IMR-90 (cell line): ENCODE data around the gene DLK2. TPM values are rescaled to one million over a fixed set of nuclear protein-coding genes. Genes with fewer than 3 reads are reported as not detected.

Experiments used
- ATAC-seq: fragments of 200-7000 bp; cut with Tn5 transposase; 2 replicates; pipeline ENCODE4 v1.9.1; 2020; ENCODE audit warnings: low read depth, mild to moderate bottlenecking, moderate library complexity
- BruUV-seq: library from RNA; stranded (reverse); fragments of 400-500 nt; replicated peaks from 2 replicates; lab custom pipeline; 2021; lab: Mats Ljungman, UMichigan
- CTCF ChIA-PET: fragments of 300-600 bp; formaldehyde crosslinking; extraction: SDS; loops from one replicate; lab custom pipeline; 2021; ENCODE audit warnings: antibody characterized with exemption; lab: Yijun Ruan, JAX
- POLR2A ChIA-PET: fragments of 300-600 bp; sonication (Branson Sonifier 250); formaldehyde crosslinking; loops from one replicate; lab custom pipeline; 2022; ENCODE audit warnings: antibody characterized with exemption; ENCODE audit not compliant: unreplicated experiment; lab: Charles Lee
- DNase-seq: peaks from one replicate; pipeline ENCODE4 v3.0.0; 2013
- H2AFZ ChIP-seq: replicated peaks from 2 replicates; pipeline ENCODE3; 2013; ENCODE audit warnings: low read length, mild to moderate bottlenecking; ENCODE audit not compliant: poor library complexity
- H2AK5ac ChIP-seq: 2 replicates; pipeline ENCODE4 v1.6.1; 2013; ENCODE audit warnings: low read depth, low read length, inconsistent platforms
- H2AK9ac ChIP-seq: replicated peaks from 2 replicates; pipeline ENCODE3; 2013; ENCODE audit warnings: mild to moderate bottlenecking, low read depth, low read length, moderate library complexity; ENCODE audit not compliant: poor library complexity
- H2BK120ac ChIP-seq: 2 replicates; pipeline ENCODE4 v1.6.1; 2013; ENCODE audit warnings: low read depth, low read length, inconsistent platforms
- H2BK15ac ChIP-seq: 3 replicates; pipeline ENCODE4 v1.6.1; 2013; ENCODE audit warnings: low read depth, low read length, inconsistent platforms
- H2BK20ac ChIP-seq: 2 replicates; pipeline ENCODE4 v1.6.1; 2013; ENCODE audit warnings: low read depth, mild to moderate bottlenecking, inconsistent platforms, low read length, moderate library complexity
- H2BK5ac ChIP-seq: 2 replicates; pipeline ENCODE4 v1.6.1; 2013; ENCODE audit warnings: mild to moderate bottlenecking, low read depth, low read length, inconsistent platforms; ENCODE audit not compliant: poor library complexity, severe bottlenecking
- H3K14ac ChIP-seq: replicated peaks from 2 replicates; pipeline ENCODE4 v1.6.1; 2013; ENCODE audit warnings: low read depth, low read length, inconsistent platforms
- H3K18ac ChIP-seq: 2 replicates; pipeline ENCODE4 v1.6.1; 2013; ENCODE audit warnings: low read depth, low read length, control low read depth
- H3K23ac ChIP-seq: 2 replicates; pipeline ENCODE4 v1.6.1; 2013; ENCODE audit warnings: low read depth, low read length, inconsistent platforms
- H3K27ac ChIP-seq: 2 replicates; pipeline ENCODE4 v1.5.1; 2013; ENCODE audit warnings: mild to moderate bottlenecking, control low read depth, low read length; ENCODE audit not compliant: insufficient read depth
- H3K27me3 ChIP-seq: 2 replicates; pipeline ENCODE4 v1.6.1; 2013; ENCODE audit warnings: low read length; ENCODE audit not compliant: control insufficient read depth, insufficient read depth
- H3K36me3 ChIP-seq: 2 replicates; pipeline ENCODE4 v1.6.1; 2013; ENCODE audit warnings: low read length, mixed read lengths; ENCODE audit not compliant: control insufficient read depth, insufficient read depth
- H3K4ac ChIP-seq: 2 replicates; pipeline ENCODE4 v1.6.1; 2013; ENCODE audit warnings: low read depth, low read length, inconsistent platforms
- H3K4me1 ChIP-seq: 2 replicates; pipeline ENCODE4 v1.6.1; 2013; ENCODE audit warnings: low read length, mixed read lengths; ENCODE audit not compliant: control insufficient read depth, insufficient read depth
- H3K4me2 ChIP-seq: 2 replicates; pipeline ENCODE4 v1.6.1; 2013; ENCODE audit warnings: low read depth, mild to moderate bottlenecking, control low read depth, low read length, moderate library complexity
- H3K4me3 ChIP-seq: 2 replicates; pipeline ENCODE4 v1.5.1; 2013; ENCODE audit warnings: low read depth, mild to moderate bottlenecking, control low read depth, low read length, moderate library complexity; ENCODE audit not compliant: insufficient read depth
- H3K56ac ChIP-seq: 2 replicates; pipeline ENCODE4 v1.6.1; 2013; ENCODE audit warnings: low read length, inconsistent platforms; ENCODE audit not compliant: insufficient read depth; ENCODE audit errors: extremely low read depth
- H3K79me1 ChIP-seq, 2 experiments: 2 replicates each; pipeline ENCODE4 v1.6.1; 2013; ENCODE audit warnings: low read length in 2 of 2, inconsistent platforms in 1 of 2, low read depth in 1 of 2
- H3K9ac ChIP-seq: 2 replicates; pipeline ENCODE4 v1.6.1; 2013; ENCODE audit warnings: low read depth, low read length, control low read depth
- H3K9me1 ChIP-seq: 2 replicates; pipeline ENCODE4 v1.6.1; 2013; ENCODE audit warnings: low read length, inconsistent platforms; ENCODE audit not compliant: insufficient read depth
- H3K9me3 ChIP-seq: 2 replicates; pipeline ENCODE4 v1.6.1; 2013; ENCODE audit warnings: low read length; ENCODE audit not compliant: control insufficient read depth, insufficient read depth
- H4K20me1 ChIP-seq: 2 replicates; pipeline ENCODE4 v1.6.1; 2013; ENCODE audit warnings: low read length, inconsistent platforms; ENCODE audit not compliant: insufficient read depth
- H4K5ac ChIP-seq: 2 replicates; pipeline ENCODE4 v1.6.1; 2013; ENCODE audit warnings: mild to moderate bottlenecking, low read depth, low read length, control low read depth
- H4K8ac ChIP-seq, 2 experiments: 2 replicates each; pipeline ENCODE4 v1.6.1; 2013; ENCODE audit warnings: low read depth in 2 of 2, low read length in 2 of 2, control low read depth in 1 of 2, inconsistent platforms in 1 of 2
- H4K91ac ChIP-seq: 2 replicates; pipeline ENCODE4 v1.6.1; 2013; ENCODE audit warnings: low read depth, low read length, inconsistent platforms; ENCODE audit not compliant: insufficient read depth
- BHLHE40 ChIP-seq: fragments of 150-350 bp; IDR thresholded peaks from 2 replicates; pipeline ENCODE4 v1.6.1; 2016; ENCODE audit warnings: mild to moderate bottlenecking, low read depth, low read length
- CEBPB ChIP-seq: IDR thresholded peaks from 2 replicates; pipeline ENCODE4 v1.6.1; 2012; ENCODE audit warnings: low read depth, low read length, improper control_type of control experiment
- CHD1 ChIP-seq: IDR thresholded peaks from 2 replicates; pipeline ENCODE4 v1.6.1; 2012; ENCODE audit warnings: low read depth, low read length, improper control_type of control experiment
- ELK1 ChIP-seq: fragments of 150-350 bp; IDR thresholded peaks from 2 replicates; pipeline ENCODE4 v1.6.1; 2016; ENCODE audit warnings: low read depth, mild to moderate bottlenecking, low read length, moderate library complexity, borderline replicate concordance
- FOS ChIP-seq: fragments of 150-350 bp; IDR thresholded peaks from 2 replicates; pipeline ENCODE4 v1.6.1; 2016; ENCODE audit warnings: low read depth, low read length
- MAFK ChIP-seq: IDR thresholded peaks from 2 replicates; pipeline ENCODE4 v1.6.1; 2012; ENCODE audit warnings: low read depth, low read length, improper control_type of control experiment
- MAZ ChIP-seq: IDR thresholded peaks from 2 replicates; pipeline ENCODE4 v1.6.1; 2012; ENCODE audit warnings: low read depth, mild to moderate bottlenecking, low read length, improper control_type of control experiment, moderate library complexity, borderline replicate concordance
- MXI1 ChIP-seq: IDR thresholded peaks from 2 replicates; pipeline ENCODE4 v1.6.1; 2012; ENCODE audit warnings: low read depth, mild to moderate bottlenecking, low read length, moderate library complexity, borderline replicate concordance
- NFE2L2 ChIP-seq: fragments of 150-350 bp; IDR thresholded peaks from 2 replicates; pipeline ENCODE4 v1.6.1; 2016; ENCODE audit warnings: low read depth, mild to moderate bottlenecking, low read length
- POLR2A ChIP-seq: IDR thresholded peaks from 2 replicates; pipeline ENCODE4 v1.6.1; 2012; ENCODE audit warnings: mild to moderate bottlenecking, low read depth, low read length
- RAD21 ChIP-seq: IDR thresholded peaks from 2 replicates; pipeline ENCODE4 v1.6.1; 2012; ENCODE audit warnings: low read length, improper control_type of control experiment
- RCOR1 ChIP-seq: IDR thresholded peaks from 2 replicates; pipeline ENCODE4 v1.6.1; 2012; ENCODE audit warnings: mild to moderate bottlenecking, low read length, improper control_type of control experiment; ENCODE audit not compliant: insufficient replicate concordance
- RFX5 ChIP-seq: IDR thresholded peaks from 2 replicates; pipeline ENCODE4 v1.8.0; 2012; ENCODE audit warnings: low read depth, mild to moderate bottlenecking, low read length, moderate library complexity
- SMC3 ChIP-seq: fragments of 150-350 bp; IDR thresholded peaks from 2 replicates; pipeline ENCODE4 v1.6.1; 2016; ENCODE audit warnings: low read depth, mild to moderate bottlenecking, antibody characterized with exemption, low read length, moderate library complexity
- USF2 ChIP-seq: fragments of 150-350 bp; IDR thresholded peaks from 2 replicates; pipeline ENCODE4 v1.6.1; 2017; ENCODE audit warnings: mild to moderate bottlenecking, antibody characterized with exemption, low read length, low read depth
- WGBS, 2 experiments: methylation state at CpG; one replicate each; pipeline versions ENCODE4 v1.1.5 to v1.1.7; 2013; ENCODE audit warnings: missing lambda C conversion rate in 2 of 2; ENCODE audit not compliant: insufficient read length in 1 of 2; ENCODE audit errors: extremely low coverage in 2 of 2; 5-methylcytosine and 5-hydroxymethylcytosine counted together
- dilution Hi-C: fragments of 300-500 bp; cut with HindIII; formaldehyde crosslinking; loops from one replicate; pipeline ENCODE4 v1.14.3; 2018; ENCODE audit warnings: low sequenced_read_pairs; ENCODE audit not compliant: unreplicated experiment
- in situ Hi-C: fragments of 300-500 bp; cut with MboI; formaldehyde crosslinking; loops from 3 replicates; pipeline ENCODE4 v1.14.3; 2019; ENCODE audit warnings: low sequenced_read_pairs, inconsistent platforms, mixed read lengths
- intact Hi-C: fragments of 100-400 bp; cut with micrococcal nuclease; formaldehyde crosslinking; loops from 2 replicates; pipeline ENCODE4 v1.10.0; 2022
- polyA plus RNA-seq, 3 experiments: library from polyadenylated mRNA; depleted of rRNA; stranded (reverse); fragments of >200 nt; gene quantifications; 2 replicates each; pipeline ENCODE4 v1.2.3, GENCODE V29; 2012; ENCODE audit warnings: low replicate concordance in 1 of 3
- total RNA-seq: library from RNA; depleted of rRNA; stranded (reverse); fragments of >200 nt; gene quantifications from 2 replicates; pipeline ENCODE4 v1.2.3, GENCODE V29; 2012
- TF ChIP-seq, protein P1 (sequence below): conservative IDR thresholded peaks from 2 replicates; pipeline ENCODE4 v1.5.1; 2012; ENCODE audit warnings: mild to moderate bottlenecking, low read depth, low read length, improper control_type of control experiment

The DLK2 gene
- total and polyA plus RNA-seq, 2 of the 4 experiments (the other 2 are of a cell fraction) = 0.90 to 2.8 TPM

DNA sequence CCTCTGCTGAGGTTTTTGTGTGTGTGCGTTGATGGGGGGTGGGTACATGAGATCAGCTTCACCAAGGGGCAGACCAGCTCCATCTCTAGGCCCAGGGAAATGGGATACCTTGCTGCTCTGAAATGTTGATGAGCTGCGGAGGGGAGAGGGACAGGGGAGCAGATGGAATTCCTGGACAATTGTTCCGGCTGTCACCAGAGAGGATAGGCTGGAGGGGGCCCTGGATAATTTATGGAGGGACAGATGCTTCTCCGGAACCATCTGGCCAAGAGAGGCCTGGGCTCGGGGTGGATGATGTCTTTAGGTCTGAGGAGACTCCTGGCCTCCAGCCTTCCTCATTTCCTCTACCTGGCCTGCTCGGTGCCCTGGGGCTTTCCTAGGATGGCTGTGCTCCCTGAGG is 20.2 kb upstream of the DLK2 start:
- BruUV-seq = no TSS peak
- peaks cover 18% of the 10 kb centered on the region for H3K9me1 ChIP-seq
- no peak overlapping the region for H3K4ac ChIP-seq
- no peak overlapping the region for H3K4me3 ChIP-seq
- no peak overlapping the region for H4K8ac ChIP-seq
- no peak overlapping the region for H3K23ac ChIP-seq
- H3K14ac ChIP-seq = no peak overlapping the region
- H2BK15ac ChIP-seq = no peak overlapping the region
- H3K36me3 ChIP-seq = no peaks in the 10 kb centered on the region
- dilution Hi-C loops = no loop called here
- DNase-seq (no peak), ATAC-seq (no peak)
- H2BK120ac ChIP-seq = no peak overlapping the region
- peaks cover 5% of the 10 kb centered on the region for H3K4me1 ChIP-seq
- H2AK5ac ChIP-seq = no peak overlapping the region
- TF ChIP-seq, protein P1, sequence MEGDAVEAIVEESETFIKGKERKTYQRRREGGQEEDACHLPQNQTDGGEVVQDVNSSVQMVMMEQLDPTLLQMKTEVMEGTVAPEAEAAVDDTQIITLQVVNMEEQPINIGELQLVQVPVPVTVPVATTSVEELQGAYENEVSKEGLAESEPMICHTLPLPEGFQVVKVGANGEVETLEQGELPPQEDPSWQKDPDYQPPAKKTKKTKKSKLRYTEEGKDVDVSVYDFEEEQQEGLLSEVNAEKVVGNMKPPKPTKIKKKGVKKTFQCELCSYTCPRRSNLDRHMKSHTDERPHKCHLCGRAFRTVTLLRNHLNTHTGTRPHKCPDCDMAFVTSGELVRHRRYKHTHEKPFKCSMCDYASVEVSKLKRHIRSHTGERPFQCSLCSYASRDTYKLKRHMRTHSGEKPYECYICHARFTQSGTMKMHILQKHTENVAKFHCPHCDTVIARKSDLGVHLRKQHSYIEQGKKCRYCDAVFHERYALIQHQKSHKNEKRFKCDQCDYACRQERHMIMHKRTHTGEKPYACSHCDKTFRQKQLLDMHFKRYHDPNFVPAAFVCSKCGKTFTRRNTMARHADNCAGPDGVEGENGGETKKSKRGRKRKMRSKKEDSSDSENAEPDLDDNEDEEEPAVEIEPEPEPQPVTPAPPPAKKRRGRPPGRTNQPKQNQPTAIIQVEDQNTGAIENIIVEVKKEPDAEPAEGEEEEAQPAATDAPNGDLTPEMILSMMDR = no peak
- no peak for TF ChIP-seq SMC3
- TF ChIP-seq POLR2A = no peak
- TF ChIP-seq ELK1 = no peak
- TF ChIP-seq MXI1 = no peak
- no peak for TF ChIP-seq MAFK
- TF ChIP-seq BHLHE40 = no peak
- TF ChIP-seq RFX5 = no peak
- TF ChIP-seq NFE2L2 = no peak
- TF ChIP-seq USF2 = no peak
- no peak for TF ChIP-seq CEBPB
- TF ChIP-seq FOS = no peak
- no peak for TF ChIP-seq RCOR1
- no peak for TF ChIP-seq MAZ
- no peak for TF ChIP-seq CHD1
- TF ChIP-seq RAD21 = no peak
- peak overlapping the region; percentile 13 for H2AFZ ChIP-seq
- no peak overlapping the region for H3K56ac ChIP-seq
- no peak overlapping the region for H2BK20ac ChIP-seq
- no peak overlapping the region for H4K5ac ChIP-seq
- WGBS, 2 experiments = no CpG with 5 or more reads among the region's 6 CpGs
- H3K4me2 ChIP-seq = no peak overlapping the region
- intact Hi-C loops = no loop called here
- in situ Hi-C loops = no loop called here
- H3K27me3 ChIP-seq = peaks cover 3% of the 10 kb centered on the region
- no peak overlapping the region for H2BK5ac ChIP-seq
- ChIA-PET CTCF (interaction anchor here (1.0 kb wide), 2 partner anchors 21 to 32 kb away, joined by 3 read pairs; no protein-coding TSS in a partner anchor), POLR2A (no interaction called here)
- no peak overlapping the region for H3K27ac ChIP-seq
- H3K79me1 ChIP-seq = peaks cover 18 to 28% of the 10 kb centered on the region in 2 experiments
- no peak overlapping the region for H3K9ac ChIP-seq
- no peak overlapping the region for H4K91ac ChIP-seq
- no peak overlapping the region for H3K18ac ChIP-seq
- no peaks in the 10 kb centered on the region for H3K9me3 ChIP-seq
- no peak overlapping the region for H2AK9ac ChIP-seq
- no peaks in the 10 kb centered on the region for H4K20me1 ChIP-seq
